ENCODE data around the gene CDC42SE2.
"Not testable (repeated sequence)": the region's sequence is repeated elsewhere in the genome, so short reads cannot be mapped to it uniquely, and the experiment has no call there.

CDC42SE2 gene

DNA sequence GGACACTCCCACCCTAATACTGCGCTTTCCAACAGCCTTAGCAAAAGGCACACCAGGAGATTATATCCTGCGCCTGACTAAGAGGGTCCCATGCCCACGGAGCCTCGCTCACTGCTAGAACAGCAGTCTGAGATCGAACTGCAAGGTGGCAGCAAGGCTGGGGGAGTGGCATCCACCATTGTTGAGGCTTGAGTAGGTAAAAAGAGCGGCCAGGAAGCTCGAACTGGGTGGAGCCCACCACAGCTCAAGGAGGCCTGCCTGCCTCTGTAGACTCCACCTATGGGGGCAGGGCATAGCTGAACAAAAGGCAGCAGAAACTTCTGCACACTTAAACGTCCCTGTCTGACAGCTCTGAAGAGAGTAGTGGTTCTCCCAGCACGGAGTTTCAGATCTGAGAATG lies 80.4 kb downstream of the CDC42SE2 start:
- not testable (repeated sequence) for H3K4me1 ChIP-seq (ENCODE audit: control insufficient read depth, insufficient read depth, low read length); H3K27me3 ChIP-seq (ENCODE audit: control insufficient read depth, insufficient read depth, low read length); H3K36me3 ChIP-seq (ENCODE audit: control insufficient read depth, insufficient read depth, low read length); H3K9ac ChIP-seq (ENCODE audit: low read depth, low read length); H3K27ac ChIP-seq (ENCODE audit: low read depth, low read length); H3K4me3 ChIP-seq (ENCODE audit: low read depth, low read length)
- H3K9me3 ChIP-seq (ENCODE audit: control insufficient read depth, insufficient read depth, low read length): peaks cover 18% of the 10 kb centered on the region

DNA sequence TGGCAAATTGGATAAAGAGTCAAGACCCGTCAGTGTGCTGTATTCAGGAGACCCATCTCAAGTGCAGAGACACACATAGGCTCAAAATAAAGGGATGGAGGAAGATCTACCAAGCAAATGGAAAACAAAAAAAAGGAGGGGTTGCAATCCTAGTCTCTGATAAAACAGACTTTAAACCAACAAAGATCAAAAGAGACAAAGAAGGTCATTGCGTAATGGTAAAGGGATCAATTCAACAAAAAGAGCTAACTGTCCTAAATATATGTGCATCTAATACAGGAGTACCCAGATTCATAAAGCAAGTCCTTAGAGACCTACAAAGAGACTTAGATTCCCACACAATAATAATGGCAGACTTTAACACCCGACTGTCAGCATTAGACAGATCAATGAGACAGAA lies 82.4 kb downstream of the CDC42SE2 start:
- H3K4me3 ChIP-seq (ENCODE audit: low read depth, low read length); H3K27me3 ChIP-seq (ENCODE audit: control insufficient read depth, insufficient read depth, low read length); H3K9ac ChIP-seq (ENCODE audit: low read depth, low read length); H3K27ac ChIP-seq (ENCODE audit: low read depth, low read length); H3K36me3 ChIP-seq (ENCODE audit: control insufficient read depth, insufficient read depth, low read length); H3K4me1 ChIP-seq (ENCODE audit: control insufficient read depth, insufficient read depth, low read length): not testable (repeated sequence)
- H3K9me3 ChIP-seq (ENCODE audit: control insufficient read depth, insufficient read depth, low read length): peaks cover 13% of the 10 kb centered on the region

DNA sequence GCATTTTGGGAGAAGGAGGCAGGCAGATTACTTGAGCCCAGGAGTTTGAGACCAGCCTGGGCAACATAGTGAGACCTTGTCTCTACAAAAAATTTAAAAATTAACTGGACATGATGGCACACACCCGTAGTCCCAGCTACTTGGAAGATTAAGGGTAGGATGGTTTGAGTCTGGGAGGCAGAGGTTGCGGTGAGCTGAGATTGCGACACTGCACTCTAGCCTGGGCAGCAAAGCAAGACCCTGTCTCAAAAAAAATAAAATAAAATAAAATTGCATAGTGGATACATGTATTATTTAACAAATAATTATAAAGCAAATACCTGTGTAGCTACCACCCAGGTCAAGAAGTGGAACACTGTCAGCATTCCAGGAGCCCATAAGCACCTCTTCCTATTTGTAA lies 90.1 kb downstream of the CDC42SE2 start:
- Histone ChIP-seq H3K27ac (ENCODE audit: low read depth, low read length) (no peak overlapping the region), H3K9me3 (ENCODE audit: control insufficient read depth, insufficient read depth, low read length) (no peaks in the 10 kb centered on the region), H3K4me1 (ENCODE audit: control insufficient read depth, insufficient read depth, low read length) (peaks cover 4% of the 10 kb centered on the region; the same call in 1 of the 2 replicates), H3K36me3 (ENCODE audit: control insufficient read depth, insufficient read depth, low read length) (no peaks in the 10 kb centered on the region), H3K9ac (ENCODE audit: low read depth, low read length) (no peak overlapping the region), H3K4me3 (ENCODE audit: low read depth, low read length) (no peak overlapping the region), H3K27me3 (ENCODE audit: control insufficient read depth, insufficient read depth, low read length) (no peaks in the 10 kb centered on the region)

DNA sequence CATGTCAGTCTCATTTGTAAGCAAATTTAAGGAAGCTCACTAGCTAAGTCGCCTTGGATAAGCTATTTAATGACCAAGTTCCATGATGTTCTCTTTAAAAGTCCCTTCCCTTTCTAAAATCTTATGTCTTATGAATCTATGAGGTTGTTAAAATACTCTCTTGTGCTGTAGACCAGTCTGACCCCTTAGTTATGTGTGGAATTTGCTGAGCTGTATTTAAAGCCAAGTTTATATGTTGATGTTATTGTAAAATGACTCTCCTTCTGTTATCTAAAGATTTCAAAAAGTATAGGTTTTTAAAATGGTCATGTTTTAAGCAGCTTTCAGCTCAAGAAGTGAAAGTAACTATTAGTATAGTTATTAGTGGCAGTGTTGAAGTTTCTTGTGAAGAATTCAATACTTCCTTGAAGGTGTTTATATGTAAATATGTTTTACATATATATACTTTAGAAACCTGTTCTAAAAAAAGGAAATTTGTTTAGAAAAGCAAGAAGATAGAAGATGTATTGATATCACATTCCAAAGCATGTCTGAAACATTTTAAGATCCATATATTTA lies 92.2 kb downstream of the CDC42SE2 start:
- Histone ChIP-seq H3K27ac (ENCODE audit: low read depth, low read length) (no peak overlapping the region), H3K4me3 (ENCODE audit: low read depth, low read length) (no peak overlapping the region), H3K36me3 (ENCODE audit: control insufficient read depth, insufficient read depth, low read length) (peaks cover 9% of the 10 kb centered on the region), H3K27me3 (ENCODE audit: control insufficient read depth, insufficient read depth, low read length) (no peaks in the 10 kb centered on the region), H3K9me3 (ENCODE audit: control insufficient read depth, insufficient read depth, low read length) (no peaks in the 10 kb centered on the region), H3K9ac (ENCODE audit: low read depth, low read length) (no peak overlapping the region), H3K4me1 (ENCODE audit: control insufficient read depth, insufficient read depth, low read length) (peaks cover 4% of the 10 kb centered on the region; the same call in 1 of the 2 replicates)

DNA sequence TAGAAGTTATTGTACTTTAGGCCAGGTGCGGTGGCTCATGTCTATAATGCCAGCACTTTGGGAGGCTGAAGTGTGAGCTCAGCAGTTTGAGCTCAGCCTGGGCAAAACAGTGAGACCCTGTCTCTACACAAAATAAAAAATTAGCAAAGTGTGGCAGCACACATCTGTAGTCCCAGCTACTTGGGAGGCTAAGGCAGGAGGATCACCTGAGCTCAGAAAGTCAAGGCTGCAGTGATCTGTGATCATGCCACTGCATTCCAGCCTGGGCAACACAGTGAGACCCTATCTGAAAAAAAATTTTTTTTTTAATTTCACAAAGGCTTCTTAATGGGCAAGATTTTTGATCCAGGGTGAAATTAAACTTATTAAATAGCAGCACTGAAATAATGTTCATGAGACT lies 92.8 kb downstream of the CDC42SE2 start:
- Histone ChIP-seq H3K27ac (ENCODE audit: low read depth, low read length) (no peak overlapping the region), H3K36me3 (ENCODE audit: control insufficient read depth, insufficient read depth, low read length) (peaks cover 9% of the 10 kb centered on the region), H3K4me3 (ENCODE audit: low read depth, low read length) (no peak overlapping the region), H3K9ac (ENCODE audit: low read depth, low read length) (no peak overlapping the region), H3K27me3 (ENCODE audit: control insufficient read depth, insufficient read depth, low read length) (no peaks in the 10 kb centered on the region), H3K4me1 (ENCODE audit: control insufficient read depth, insufficient read depth, low read length) (peaks cover 9% of the 10 kb centered on the region), H3K9me3 (ENCODE audit: control insufficient read depth, insufficient read depth, low read length) (no peaks in the 10 kb centered on the region)

DNA sequence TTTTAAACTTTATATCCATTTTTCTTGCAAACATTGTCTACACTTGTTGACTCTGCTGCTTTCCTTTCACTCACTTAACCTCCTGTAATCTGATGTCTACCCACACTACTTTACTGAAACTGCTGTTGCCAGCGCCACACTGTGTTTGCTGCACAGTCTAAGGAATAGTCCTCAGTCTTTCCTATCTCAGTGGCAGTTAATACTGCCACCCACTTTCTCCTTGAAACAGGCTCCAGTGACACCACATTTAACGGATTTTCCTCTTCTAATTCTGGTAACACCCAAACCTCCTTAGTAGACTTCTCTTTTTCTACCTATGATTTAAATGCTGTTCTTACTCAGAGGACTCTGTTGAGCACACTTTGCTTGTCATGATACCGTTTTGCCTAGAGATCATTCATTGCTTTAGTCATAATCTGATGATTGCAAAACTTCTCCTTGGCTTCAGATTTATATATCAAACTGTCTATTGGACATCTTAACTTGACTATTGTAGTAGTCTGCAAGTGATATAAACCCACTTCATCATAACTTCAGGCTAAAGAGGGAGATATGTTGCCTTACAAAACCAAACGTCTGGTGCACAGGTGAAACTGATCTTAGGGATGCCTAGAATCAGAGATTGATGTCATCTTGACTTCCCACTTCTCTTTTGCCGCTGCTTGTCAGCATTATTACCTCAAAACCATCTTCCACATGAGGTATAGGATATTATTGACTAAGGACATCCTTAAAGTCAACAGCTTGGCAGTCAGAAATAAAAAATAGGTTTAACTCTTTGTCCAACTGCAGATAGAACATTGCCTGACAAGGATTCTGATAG lies 94.1 kb downstream of the CDC42SE2 start:
- no peaks in the 10 kb centered on the region for H3K27me3 ChIP-seq (ENCODE audit: control insufficient read depth, insufficient read depth, low read length)
- no peak overlapping the region for H3K4me3 ChIP-seq (ENCODE audit: low read depth, low read length)
- H3K36me3 ChIP-seq (ENCODE audit: control insufficient read depth, insufficient read depth, low read length): peaks cover 9% of the 10 kb centered on the region
- H3K9me3 ChIP-seq (ENCODE audit: control insufficient read depth, insufficient read depth, low read length): no peaks in the 10 kb centered on the region
- no peak overlapping the region for H3K9ac ChIP-seq (ENCODE audit: low read depth, low read length)
- H3K27ac ChIP-seq (ENCODE audit: low read depth, low read length): no peak overlapping the region
- H3K4me1 ChIP-seq (ENCODE audit: control insufficient read depth, insufficient read depth, low read length): peaks cover 9% of the 10 kb centered on the region

DNA sequence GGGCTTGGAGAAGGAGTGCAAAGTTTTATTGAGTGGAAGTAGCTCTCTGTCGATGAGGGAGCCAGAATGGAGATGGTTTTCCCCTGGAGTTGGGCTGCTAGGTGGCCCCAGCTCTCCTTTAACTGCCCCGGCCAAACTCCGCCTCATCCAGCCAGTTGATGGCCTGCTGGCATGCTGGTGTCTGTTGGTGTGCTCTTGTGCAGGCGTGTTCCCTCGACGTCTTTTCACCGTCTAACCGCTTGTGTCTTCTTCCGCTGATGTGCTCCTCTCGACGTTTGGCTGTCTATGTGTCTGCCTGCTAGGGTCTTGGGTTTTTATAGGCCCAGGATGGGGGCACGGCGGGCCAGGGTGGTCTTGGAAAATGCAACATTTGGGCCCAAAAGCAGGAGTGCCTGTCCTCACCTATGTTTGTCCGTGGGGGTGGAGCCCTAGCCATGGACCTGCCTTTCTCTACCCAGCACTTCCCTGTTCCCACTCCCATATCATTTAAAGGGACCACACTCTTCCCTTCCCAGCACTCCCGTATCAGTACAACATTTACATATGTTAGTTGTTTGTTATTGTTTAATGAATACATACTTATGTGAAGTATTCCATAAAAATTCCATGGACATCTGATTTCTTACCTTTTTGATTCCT lies 97.9 kb downstream of the CDC42SE2 start:
- peaks cover 5% of the 10 kb centered on the region; the same call in 1 of the 2 replicates for H3K4me1 ChIP-seq (ENCODE audit: control insufficient read depth, insufficient read depth, low read length)
- no peak overlapping the region for H3K27ac ChIP-seq (ENCODE audit: low read depth, low read length)
- H3K4me3 ChIP-seq (ENCODE audit: low read depth, low read length): no peak overlapping the region
- peaks cover 9% of the 10 kb centered on the region for H3K36me3 ChIP-seq (ENCODE audit: control insufficient read depth, insufficient read depth, low read length)
- H3K9ac ChIP-seq (ENCODE audit: low read depth, low read length): no peak overlapping the region
- H3K9me3 ChIP-seq (ENCODE audit: control insufficient read depth, insufficient read depth, low read length): no peaks in the 10 kb centered on the region
- H3K27me3 ChIP-seq (ENCODE audit: control insufficient read depth, insufficient read depth, low read length): no peaks in the 10 kb centered on the region

DNA sequence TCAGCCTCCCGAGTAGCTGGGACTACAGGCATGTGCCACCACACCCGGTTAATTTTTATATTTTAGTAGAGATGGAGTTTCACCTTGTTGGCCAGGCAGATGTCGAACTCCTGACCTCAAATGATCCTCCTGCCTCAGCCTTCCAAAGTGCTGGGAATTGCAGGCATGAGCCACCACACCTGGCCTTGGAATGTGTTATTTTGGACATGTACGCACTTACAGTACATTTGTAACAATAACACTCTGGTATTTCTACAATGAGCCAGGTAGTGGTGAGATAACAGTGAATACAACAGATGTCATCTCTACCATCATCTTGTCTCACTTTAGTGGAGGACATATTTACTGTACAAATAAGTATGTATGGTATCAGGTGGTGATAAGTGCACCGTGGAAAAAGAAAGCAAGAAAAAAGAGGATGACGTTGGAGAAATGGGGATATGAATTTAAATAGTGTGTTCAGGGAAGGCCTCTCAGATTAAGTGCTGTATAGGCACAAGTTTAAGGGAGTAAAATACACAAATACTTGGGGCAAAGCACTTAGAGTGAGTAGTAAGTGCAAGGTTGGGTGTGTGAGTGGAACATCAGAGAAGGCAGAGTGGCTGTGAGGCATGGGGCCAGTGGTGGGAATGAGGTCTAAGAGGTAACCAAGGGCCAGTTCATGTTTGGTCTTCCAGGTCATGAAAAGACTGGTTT lies 100.1 kb downstream of the CDC42SE2 start:
- Histone ChIP-seq H3K27ac (ENCODE audit: low read depth, low read length) (no peak overlapping the region), H3K9me3 (ENCODE audit: control insufficient read depth, insufficient read depth, low read length) (no peaks in the 10 kb centered on the region), H3K9ac (ENCODE audit: low read depth, low read length) (no peak overlapping the region), H3K4me3 (ENCODE audit: low read depth, low read length) (no peak overlapping the region), H3K4me1 (ENCODE audit: control insufficient read depth, insufficient read depth, low read length) (peaks cover 5% of the 10 kb centered on the region; the same call in 1 of the 2 replicates), H3K27me3 (ENCODE audit: control insufficient read depth, insufficient read depth, low read length) (no peaks in the 10 kb centered on the region), H3K36me3 (ENCODE audit: control insufficient read depth, insufficient read depth, low read length) (peaks cover 9% of the 10 kb centered on the region)

DNA sequence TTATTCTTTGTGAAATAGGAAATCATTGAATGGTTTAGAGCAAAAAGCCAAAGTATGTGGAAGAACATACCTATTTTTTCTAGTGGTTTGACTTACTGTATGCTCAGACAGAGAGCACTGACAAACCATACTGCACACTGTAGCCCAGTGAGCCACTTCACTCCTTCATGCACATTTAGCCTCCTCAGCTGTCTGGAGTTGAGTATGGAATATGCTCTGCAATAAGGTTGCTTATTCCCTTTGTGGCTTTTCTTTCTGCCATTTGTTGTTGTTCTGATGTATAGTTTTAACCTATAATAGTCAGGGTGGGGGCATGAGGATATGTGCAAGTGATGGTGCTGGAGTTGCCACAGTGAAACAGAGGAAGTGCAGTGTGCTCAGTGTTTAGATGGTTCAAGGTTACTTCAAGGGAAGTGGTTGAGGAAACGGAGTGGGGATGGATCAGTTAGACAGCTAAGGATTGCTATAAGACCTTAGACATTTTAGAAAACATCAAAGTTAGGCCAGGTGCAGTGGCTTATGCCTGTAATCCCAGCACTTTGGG lies 100.7 kb downstream of the CDC42SE2 start:
- Histone ChIP-seq H3K27ac (ENCODE audit: low read depth, low read length) (no peak overlapping the region), H3K9ac (ENCODE audit: low read depth, low read length) (no peak overlapping the region), H3K27me3 (ENCODE audit: control insufficient read depth, insufficient read depth, low read length) (no peaks in the 10 kb centered on the region), H3K36me3 (ENCODE audit: control insufficient read depth, insufficient read depth, low read length) (peaks cover 3% of the 10 kb centered on the region; the same call in 1 of the 2 replicates), H3K4me3 (ENCODE audit: low read depth, low read length) (no peak overlapping the region), H3K9me3 (ENCODE audit: control insufficient read depth, insufficient read depth, low read length) (no peaks in the 10 kb centered on the region), H3K4me1 (ENCODE audit: control insufficient read depth, insufficient read depth, low read length) (peaks cover 5% of the 10 kb centered on the region; the same call in 1 of the 2 replicates)

DNA sequence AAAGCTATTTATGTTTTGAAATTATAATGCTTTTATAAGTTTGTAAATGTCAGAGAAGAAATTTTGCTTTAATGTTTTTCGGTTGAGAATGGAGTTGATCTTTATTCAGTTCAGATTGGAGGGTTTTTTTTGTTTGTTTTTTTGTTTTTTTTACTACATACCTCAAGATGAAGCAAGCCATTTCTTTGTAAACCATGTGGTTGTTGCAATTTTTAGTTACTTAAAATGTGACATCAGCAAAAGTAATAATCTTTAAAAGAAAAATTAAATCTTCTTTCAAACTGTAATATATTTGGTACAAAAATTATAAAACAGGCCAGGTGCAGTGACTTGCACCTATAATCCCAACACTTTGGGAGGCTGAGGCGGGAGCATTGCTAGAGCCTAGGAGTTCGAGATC lies 102.6 kb downstream of the CDC42SE2 start:
- Histone ChIP-seq H3K4me3 (ENCODE audit: low read depth, low read length) (no peak overlapping the region), H3K9me3 (ENCODE audit: control insufficient read depth, insufficient read depth, low read length) (no peaks in the 10 kb centered on the region), H3K27ac (ENCODE audit: low read depth, low read length) (no peak overlapping the region), H3K36me3 (ENCODE audit: control insufficient read depth, insufficient read depth, low read length) (no peaks in the 10 kb centered on the region), H3K27me3 (ENCODE audit: control insufficient read depth, insufficient read depth, low read length) (no peaks in the 10 kb centered on the region), H3K4me1 (ENCODE audit: control insufficient read depth, insufficient read depth, low read length) (peaks cover 3% of the 10 kb centered on the region; the same call in 1 of the 2 replicates), H3K9ac (ENCODE audit: low read depth, low read length) (no peak overlapping the region)

All from HUES48 (cell line).